Renal cortex interstitium (tissue), 15 donors: Measurements from ENCODE around the gene TRIM5. TPM values are rescaled to one million over a fixed set of nuclear protein-coding genes. Genes with fewer than 3 reads are reported as not detected.
"Not testable (repeated sequence)": the region's sequence is repeated elsewhere in the genome, so short reads cannot be mapped to it uniquely, and the experiment has no call there.

ENCODE experiments used
- DNase-seq, 11 donors: peaks; one replicate each; pipeline ENCODE4 v3.0.0-alpha.2; 2013; ENCODE audit warnings: low read depth in 9 of 11, low spot score in 4 of 11; ENCODE audit errors: extremely low read depth in 1 of 11
- long read RNA-seq, 16 experiments: transcript quantifications; one replicate each; lab custom pipeline, GENCODE V29; 2026
- polyA plus RNA-seq, 3 donors: library from polyadenylated mRNA; unstranded; fragments of 120-200 nt; gene quantifications; one replicate each; pipeline ENCODE4 v1.2.1, GENCODE V29; 2013; ENCODE audit not compliant: insufficient read length in 3 of 3

Gene TRIM5, protein sequence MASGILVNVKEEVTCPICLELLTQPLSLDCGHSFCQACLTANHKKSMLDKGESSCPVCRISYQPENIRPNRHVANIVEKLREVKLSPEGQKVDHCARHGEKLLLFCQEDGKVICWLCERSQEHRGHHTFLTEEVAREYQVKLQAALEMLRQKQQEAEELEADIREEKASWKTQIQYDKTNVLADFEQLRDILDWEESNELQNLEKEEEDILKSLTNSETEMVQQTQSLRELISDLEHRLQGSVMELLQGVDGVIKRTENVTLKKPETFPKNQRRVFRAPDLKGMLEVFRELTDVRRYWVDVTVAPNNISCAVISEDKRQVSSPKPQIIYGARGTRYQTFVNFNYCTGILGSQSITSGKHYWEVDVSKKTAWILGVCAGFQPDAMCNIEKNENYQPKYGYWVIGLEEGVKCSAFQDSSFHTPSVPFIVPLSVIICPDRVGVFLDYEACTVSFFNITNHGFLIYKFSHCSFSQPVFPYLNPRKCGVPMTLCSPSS
- polyA plus RNA-seq, result 10 to 100 TPM; 38.4 to 49.2 (median 39.7) TPM
- long read RNA-seq, donor 1, partial matches to known transcripts, result 28 of 30 reads
- long read RNA-seq, donor 1, other reads (novel, unspliced or antisense), result 0 of 30 reads
- long read RNA-seq, donor 2, result 0 reads
- long read RNA-seq, donor 3, partial matches to known transcripts, result 0 of 1 reads
- long read RNA-seq, donor 3, other reads (novel, unspliced or antisense), result 0 of 1 reads
- long read RNA-seq, donor 4, partial matches to known transcripts, result 0 of 1 reads
- long read RNA-seq, donor 4, other reads (novel, unspliced or antisense), result 0 of 1 reads
- long read RNA-seq, donor 5, result 0 reads
- long read RNA-seq, donor 6, partial matches to known transcripts, result 60 of 61 reads
- long read RNA-seq, donor 6, other reads (novel, unspliced or antisense), result 0 of 61 reads
- long read RNA-seq, donor 7, partial matches to known transcripts, result 0 of 1 reads
- long read RNA-seq, donor 7, other reads (novel, unspliced or antisense), result 0 of 1 reads
- long read RNA-seq, donor 8, partial matches to known transcripts, result 0 of 8 reads
- long read RNA-seq, donor 8, other reads (novel, unspliced or antisense), result 5 of 8 reads
- long read RNA-seq, donor 9, result 0 reads
- long read RNA-seq, donor 10, partial matches to known transcripts, result 0 of 4 reads
- long read RNA-seq, donor 10, other reads (novel, unspliced or antisense), result 0 of 4 reads
- long read RNA-seq, donor 11, partial matches to known transcripts, result 0 of 5 reads
- long read RNA-seq, donor 11, other reads (novel, unspliced or antisense), result 0 of 5 reads
- long read RNA-seq, donor 12, result 0 reads
- long read RNA-seq, donor 13, result 0 reads
- long read RNA-seq, donor 14, result 0 reads
- long read RNA-seq, donor 15, result 0 reads
- long read RNA-seq, donor 16, partial matches to known transcripts, result 0 of 4 reads
- long read RNA-seq, donor 16, other reads (novel, unspliced or antisense), result 0 of 4 reads

GRCh38 chr11:5684646-5685362, at the start of gene TRIM5:
TSS of gene TRIM5 (minus strand) at chr11:5685074. CDS start at chr11:5680177, 4,897 bp downstream.
- DNase-seq, result peak; percentile 75 to 94 (median 88)

DNA sequence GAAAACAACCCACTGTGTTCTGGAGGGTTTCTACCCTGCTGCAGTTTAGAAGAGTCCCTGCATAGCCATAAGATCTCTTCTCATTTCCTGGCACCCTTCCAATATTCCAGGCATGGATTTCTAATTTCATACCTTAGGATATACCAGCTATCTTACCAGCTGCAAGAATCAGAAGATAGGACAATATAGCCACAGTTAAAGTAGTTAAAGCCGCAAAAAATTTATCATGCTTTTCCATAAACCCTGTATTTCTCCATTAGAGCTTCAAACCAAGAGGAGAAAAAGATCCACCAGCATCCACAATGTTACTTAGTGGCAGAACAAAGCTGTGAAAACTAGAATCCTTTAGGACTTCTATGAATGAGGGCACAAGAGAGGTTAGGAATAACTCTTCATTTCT, 42.8 kb upstream of the TRIM5 start:
- no peak for DNase-seq

- DNase-seq, result no peak
Observed at GRCh38 chr11:5726351-5726750, 41.5 kb upstream of the TRIM5 start.

GRCh38 chr11:5722622-5723021, 37.7 kb upstream of the TRIM5 start:
- DNase-seq, result no peak

DNA sequence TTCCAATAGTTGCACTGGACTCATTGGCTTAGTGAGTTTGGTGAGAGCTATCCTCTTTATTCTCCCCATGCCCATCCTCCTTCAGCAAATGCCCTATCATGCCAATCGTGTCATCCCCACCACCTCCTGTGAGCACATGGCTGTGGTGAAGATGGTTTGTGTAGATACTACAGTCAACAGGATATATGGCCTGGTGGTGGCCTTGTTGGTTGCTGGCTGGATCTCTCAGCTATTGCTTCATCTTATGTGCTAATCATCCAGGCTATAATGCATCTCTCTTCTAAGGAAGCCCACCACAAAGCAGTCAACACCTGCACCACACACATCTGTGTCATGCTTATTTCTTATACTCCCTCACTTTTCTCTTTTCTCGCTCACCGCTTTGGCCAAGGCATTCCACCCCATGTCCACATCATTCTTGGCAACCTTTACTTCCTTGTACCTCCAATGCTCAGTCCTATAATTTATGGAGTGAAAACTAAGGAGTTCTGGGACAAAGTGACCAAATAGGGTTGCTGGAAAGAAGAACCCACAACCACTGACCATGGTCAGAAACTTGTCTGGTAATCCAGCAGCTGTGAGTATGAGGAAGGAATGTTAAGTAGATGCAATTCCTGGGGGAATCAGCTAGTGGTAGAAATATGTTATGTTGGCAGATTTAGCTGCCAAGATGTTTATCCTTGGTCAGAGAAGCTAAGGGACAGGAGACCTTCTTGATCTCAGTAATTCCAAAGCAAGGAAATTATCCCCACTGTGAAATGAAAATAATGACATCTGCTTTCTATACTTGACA, 35.0 kb upstream of the TRIM5 start:
- no peak for DNase-seq

GRCh38 chr11:5716518-5716917, 31.6 kb upstream of the TRIM5 start:
- DNase-seq, result not testable (repeated sequence)

DNA sequence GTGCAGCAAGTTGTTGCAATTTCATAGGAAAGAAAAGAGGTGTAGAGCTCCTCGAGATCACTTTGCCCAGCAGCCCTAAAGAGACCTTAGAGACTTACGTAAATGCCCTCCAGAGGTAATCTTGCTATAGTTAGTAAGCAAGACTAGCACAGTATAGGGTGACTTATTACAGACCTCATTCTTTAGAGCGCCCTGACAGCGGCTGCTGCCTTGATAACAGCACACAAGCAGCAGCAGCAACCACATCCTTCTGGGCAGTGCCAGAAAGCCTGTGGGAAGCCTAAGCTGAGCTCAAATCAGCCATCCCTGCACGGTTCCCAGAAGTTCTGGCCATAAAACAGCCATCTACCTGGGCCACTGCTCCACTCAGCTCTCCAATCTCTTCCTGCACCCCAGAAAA, 28.8 kb upstream of the TRIM5 start:
- no peak for DNase-seq

- DNase-seq, result no peak
Observed at GRCh38 chr11:5712507-5712906, 27.6 kb upstream of the TRIM5 start.

- DNase-seq, result no peak
Observed at GRCh38 chr11:5705688-5706087, 20.8 kb upstream of the TRIM5 start.

DNA sequence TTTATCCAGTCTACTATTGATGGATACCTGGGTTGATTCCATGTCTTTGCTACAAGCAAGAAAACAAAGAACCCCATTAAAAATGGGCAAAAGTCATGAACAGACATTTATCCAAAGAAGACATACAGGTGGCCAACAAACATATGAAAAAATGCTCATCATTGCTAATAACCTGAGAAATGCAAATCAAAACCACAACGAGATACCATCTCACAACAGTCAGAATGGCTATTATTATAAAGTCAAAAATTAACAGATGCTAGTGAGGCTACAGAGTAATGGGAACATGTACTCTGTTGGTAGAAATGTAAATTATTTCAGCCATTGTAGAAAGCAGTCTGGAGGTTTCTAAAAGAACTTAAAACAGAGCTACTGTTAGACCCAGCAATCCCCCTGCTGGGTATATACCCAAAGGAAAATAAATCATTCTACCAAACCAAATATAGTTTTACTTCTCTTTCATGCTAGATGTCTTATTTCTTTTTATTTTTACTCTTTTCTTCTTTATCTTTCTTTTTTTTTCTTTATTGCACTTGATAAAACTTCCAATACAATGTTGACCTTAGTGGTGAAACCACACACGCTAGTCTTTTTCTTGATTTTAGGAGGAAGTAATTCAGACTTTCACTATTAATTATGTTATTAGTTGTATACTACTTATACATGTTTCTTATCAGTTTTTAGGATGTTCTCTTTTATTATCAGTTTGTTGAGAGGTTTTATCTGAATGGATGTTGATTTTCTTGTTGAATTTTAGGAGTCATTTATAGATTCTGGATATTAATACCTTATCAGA, 19.1 kb upstream of the TRIM5 start:
- DNase-seq, result no peak

- DNase-seq, result no peak
Observed at GRCh38 chr11:5701055-5701577, 16.2 kb upstream of the TRIM5 start.

DNA sequence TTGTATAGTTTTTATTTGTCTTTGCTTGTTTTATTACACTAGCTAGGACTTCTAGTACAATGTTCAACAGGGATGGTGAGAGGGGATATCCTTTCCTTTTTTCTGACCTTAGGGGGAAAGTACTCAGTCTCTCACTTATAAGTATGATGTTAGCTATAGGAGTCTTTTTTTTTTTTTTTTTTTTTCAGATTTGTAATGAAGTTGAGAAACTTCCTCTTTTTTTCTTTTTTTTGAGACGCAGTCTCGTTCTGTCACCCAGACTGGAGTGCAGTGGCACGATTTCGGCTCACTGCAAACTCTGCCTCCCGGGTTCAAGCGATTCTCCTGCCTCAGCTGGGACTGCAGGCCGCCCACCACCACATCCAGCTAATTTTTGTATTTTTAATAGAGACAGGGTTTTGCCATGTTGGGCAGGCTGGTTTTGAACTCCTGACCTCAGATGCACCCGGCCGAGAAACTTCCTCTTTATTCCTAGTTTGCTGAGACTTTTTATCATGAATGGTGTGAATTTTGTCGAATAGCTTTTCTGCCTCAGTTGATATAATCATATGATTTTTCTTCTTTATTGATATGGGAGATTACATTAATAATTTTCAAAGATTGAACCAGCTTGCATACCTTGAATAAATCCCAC, 15.7 kb upstream of the TRIM5 start:
- DNase-seq, result no peak

- no peak for DNase-seq
Observed at GRCh38 chr11:5698281-5698680, 13.4 kb upstream of the TRIM5 start.

DNA sequence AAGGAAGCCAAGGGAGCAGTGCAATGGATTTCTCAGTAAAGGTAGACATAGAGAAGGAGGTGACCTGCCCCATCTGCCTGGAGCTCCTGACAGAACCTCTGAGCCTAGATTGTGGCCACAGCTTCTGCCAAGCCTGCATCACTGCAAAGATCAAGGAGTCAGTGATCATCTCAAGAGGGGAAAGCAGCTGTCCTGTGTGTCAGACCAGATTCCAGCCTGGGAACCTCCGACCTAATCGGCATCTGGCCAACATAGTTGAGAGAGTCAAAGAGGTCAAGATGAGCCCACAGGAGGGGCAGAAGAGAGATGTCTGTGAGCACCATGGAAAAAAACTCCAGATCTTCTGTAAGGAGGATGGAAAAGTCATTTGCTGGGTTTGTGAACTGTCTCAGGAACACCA, 11.3 kb upstream of the TRIM5 start:
- no peak for DNase-seq

GRCh38 chr11:5695580-5695979, 10.7 kb upstream of the TRIM5 start:
- DNase-seq, result no peak

GRCh38 chr11:5694642-5695041, 9.8 kb upstream of the TRIM5 start:
- DNase-seq, result no peak
